Sigmoid colon (tissue), 3 donors: ENCODE measurements around the gene ZNF445.

Experiments
- POLR2A ChIP-seq, 2 donors: fragments of 450-650 bp; IDR thresholded peaks; one replicate each; pipeline ENCODE4 v1.6.1; 2016; ENCODE audit warnings: antibody characterized with exemption in 2 of 2, mild to moderate bottlenecking in 2 of 2, moderate library complexity in 2 of 2
- TF ChIP-seq, protein P1 (sequence below), 4 experiments: fragments of 450-650 bp in 3 of 4; fragments of 200-600 bp in 1 of 4; IDR thresholded peaks; one replicate each; pipeline ENCODE4 v1.5.1; 2016 to 2019; ENCODE audit warnings: antibody characterized with exemption in 4 of 4, mild to moderate bottlenecking in 3 of 4, moderate library complexity in 2 of 4

DNA sequence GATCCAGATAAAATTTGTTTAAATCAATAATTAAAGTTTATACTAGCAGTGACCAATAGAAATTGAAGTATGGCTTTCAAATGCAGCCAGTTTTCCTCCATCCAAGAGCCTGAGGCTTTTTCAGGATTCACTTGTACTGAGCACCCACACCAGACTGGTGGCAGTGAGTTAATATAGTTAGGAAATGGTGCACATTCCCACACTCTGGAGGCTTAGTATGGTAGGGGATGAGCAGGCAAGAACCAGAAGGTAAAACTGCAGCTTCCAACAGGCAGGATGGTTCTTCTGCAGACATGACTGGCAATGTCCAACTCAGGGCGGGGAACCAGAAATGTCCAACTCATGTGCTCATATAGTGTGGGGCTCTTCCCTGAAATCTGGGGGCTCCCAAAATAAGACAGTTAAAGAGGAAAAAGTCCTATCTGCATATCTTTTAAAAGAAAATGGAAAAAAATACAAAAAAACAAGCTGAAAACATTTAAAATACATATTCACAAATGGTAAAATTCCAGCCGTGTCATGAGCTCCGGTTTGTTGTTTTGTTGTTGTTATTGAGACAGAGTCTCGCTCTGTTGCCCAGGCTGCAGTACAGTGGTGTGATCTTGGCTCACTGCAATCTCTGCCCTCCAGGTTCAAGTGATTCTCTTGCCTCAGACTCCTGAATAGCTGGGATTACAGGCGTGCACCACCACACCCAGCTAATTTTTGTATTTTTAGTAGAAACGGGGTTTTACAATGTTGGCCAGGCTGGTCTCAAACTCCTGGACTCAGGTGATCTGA lies 18.4 kb upstream of the ZNF445 start:
- TF ChIP-seq, protein P1, sequence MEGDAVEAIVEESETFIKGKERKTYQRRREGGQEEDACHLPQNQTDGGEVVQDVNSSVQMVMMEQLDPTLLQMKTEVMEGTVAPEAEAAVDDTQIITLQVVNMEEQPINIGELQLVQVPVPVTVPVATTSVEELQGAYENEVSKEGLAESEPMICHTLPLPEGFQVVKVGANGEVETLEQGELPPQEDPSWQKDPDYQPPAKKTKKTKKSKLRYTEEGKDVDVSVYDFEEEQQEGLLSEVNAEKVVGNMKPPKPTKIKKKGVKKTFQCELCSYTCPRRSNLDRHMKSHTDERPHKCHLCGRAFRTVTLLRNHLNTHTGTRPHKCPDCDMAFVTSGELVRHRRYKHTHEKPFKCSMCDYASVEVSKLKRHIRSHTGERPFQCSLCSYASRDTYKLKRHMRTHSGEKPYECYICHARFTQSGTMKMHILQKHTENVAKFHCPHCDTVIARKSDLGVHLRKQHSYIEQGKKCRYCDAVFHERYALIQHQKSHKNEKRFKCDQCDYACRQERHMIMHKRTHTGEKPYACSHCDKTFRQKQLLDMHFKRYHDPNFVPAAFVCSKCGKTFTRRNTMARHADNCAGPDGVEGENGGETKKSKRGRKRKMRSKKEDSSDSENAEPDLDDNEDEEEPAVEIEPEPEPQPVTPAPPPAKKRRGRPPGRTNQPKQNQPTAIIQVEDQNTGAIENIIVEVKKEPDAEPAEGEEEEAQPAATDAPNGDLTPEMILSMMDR (IDR thresholded peaks at IDR 0.05) = no peak
- TF ChIP-seq POLR2A (IDR thresholded peaks at IDR 0.05) = no peak
